Measurements from ENCODE around the gene BRIP1. TPM values are rescaled to one million over a fixed set of nuclear protein-coding genes. Genes with fewer than 3 reads are reported as not detected.

The BRIP1 gene
- total RNA-seq, 1 donor from 2014 or later: not detected

GRCh38 chr17:61656721-61657217 lies 206.6 kb downstream of the BRIP1 start:
- no peak overlapping the region for H3K4me3 ChIP-seq
- no peak for TF ChIP-seq CTCF (IDR thresholded peaks at IDR 0.05)
- no peaks in the 10 kb centered on the region for H3K4me1 ChIP-seq
- no peaks in the 10 kb centered on the region for H3K36me3 ChIP-seq
- no peak for DNase-seq (ENCODE audit: low spot score in 2 of 2)
- no peak overlapping the region for H3K27ac ChIP-seq
- intact Hi-C loops (cut with DNase I): no loop called here
- H3K27me3 ChIP-seq: no peaks in the 10 kb centered on the region
- H3K9me3 ChIP-seq: peaks cover 0 to 3% of the 10 kb centered on the region in 2 donors

GRCh38 chr17:61650749-61651148 lies 212.6 kb downstream of the BRIP1 start:
- no peak for TF ChIP-seq CTCF (IDR thresholded peaks at IDR 0.05)
- H3K36me3 ChIP-seq: no peaks in the 10 kb centered on the region
- no peaks in the 10 kb centered on the region for H3K4me1 ChIP-seq
- no peak for DNase-seq (ENCODE audit: low spot score in 2 of 2)
- intact Hi-C loops (cut with DNase I): no loop called here
- H3K27me3 ChIP-seq: no peaks in the 10 kb centered on the region
- no peak overlapping the region for H3K27ac ChIP-seq
- H3K4me3 ChIP-seq: no peak overlapping the region
- H3K9me3 ChIP-seq: peaks cover 0 to 3% of the 10 kb centered on the region in 2 donors

GRCh38 chr17:61648587-61648986 lies 214.7 kb downstream of the BRIP1 start:
- intact Hi-C loops (cut with DNase I): no loop called here
- peaks cover 0 to 3% of the 10 kb centered on the region in 2 donors for H3K9me3 ChIP-seq
- DNase-seq (ENCODE audit: low spot score in 2 of 2): no peak
- H3K27me3 ChIP-seq: no peaks in the 10 kb centered on the region
- TF ChIP-seq CTCF (IDR thresholded peaks at IDR 0.05): no peak
- no peak overlapping the region for H3K27ac ChIP-seq
- no peaks in the 10 kb centered on the region for H3K36me3 ChIP-seq
- H3K4me3 ChIP-seq: no peak overlapping the region
- no peaks in the 10 kb centered on the region for H3K4me1 ChIP-seq

- H3K4me3 ChIP-seq: no peak overlapping the region
- no peak for TF ChIP-seq CTCF (IDR thresholded peaks at IDR 0.05)
- no peaks in the 10 kb centered on the region for H3K36me3 ChIP-seq
- no peak for DNase-seq (ENCODE audit: low spot score in 2 of 2)
- H3K27ac ChIP-seq: no peak overlapping the region
- intact Hi-C loops (cut with DNase I): no loop called here
- H3K9me3 ChIP-seq: no peaks in the 10 kb centered on the region
- no peaks in the 10 kb centered on the region for H3K4me1 ChIP-seq
- H3K27me3 ChIP-seq: no peaks in the 10 kb centered on the region
Measured at GRCh38 chr17:61647047-61647446, 216.3 kb downstream of the BRIP1 start.

- no peak for TF ChIP-seq CTCF (IDR thresholded peaks at IDR 0.05)
- Histone ChIP-seq H3K4me3 (no peak overlapping the region), H3K4me1 (no peaks in the 10 kb centered on the region), H3K36me3 (no peaks in the 10 kb centered on the region), H3K27ac (no peak overlapping the region), H3K27me3 (no peaks in the 10 kb centered on the region), H3K9me3 (no peaks in the 10 kb centered on the region)
- intact Hi-C loops (cut with DNase I): no loop called here
- no peak for DNase-seq (ENCODE audit: low spot score in 2 of 2)
Measured at GRCh38 chr17:61646482-61646881, 216.8 kb downstream of the BRIP1 start.

- DNase-seq (ENCODE audit: low spot score in 2 of 2): no peak
- Histone ChIP-seq H3K9me3 (no peaks in the 10 kb centered on the region), H3K4me3 (no peak overlapping the region), H3K4me1 (no peaks in the 10 kb centered on the region), H3K27ac (no peak overlapping the region), H3K27me3 (no peaks in the 10 kb centered on the region), H3K36me3 (no peaks in the 10 kb centered on the region)
- intact Hi-C loops (cut with DNase I): no loop called here
- no peak for TF ChIP-seq CTCF (IDR thresholded peaks at IDR 0.05)
Measured at GRCh38 chr17:61645920-61646319, 217.4 kb downstream of the BRIP1 start.
